Activated naive CD4-positive, alpha-beta T cell treated with anti-CD3 and anti-CD28 coated beads, Interleukin-2, amount 50 U/mL, for 16 hours (primary cell): ENCODE data around the gene RHBDL2.
A peak's percentile ranks its signal among the peaks of the same experiment; 100 is the strongest.
"Not testable (repeated sequence)": the region's sequence is repeated elsewhere in the genome, so short reads cannot be mapped to it uniquely, and the experiment has no call there.

ENCODE experiments used
- DNase-seq: peaks from one replicate; pipeline ENCODE4 v3.0.0-alpha.2; 2020

The RHBDL2 gene

GRCh38 chr1:38873027-38873969, 68.3 kb downstream of the RHBDL2 start, which contains the start of gene MYCBP:
Gene MYCBP, minus strand, starts transcription at chr1:38873348. Its CDS starts 43 bp downstream, at chr1:38873305.
- DNase-seq = peak; percentile 96

GRCh38 chr1:38872401-38873026, 69.1 kb downstream of the RHBDL2 start:
- peak; percentile 30 for DNase-seq

GRCh38 chr1:38870996-38871395, 70.6 kb downstream of the RHBDL2 start:
- no peak for DNase-seq

GRCh38 chr1:38867208-38867607, 74.4 kb downstream of the RHBDL2 start:
- no peak for DNase-seq

GRCh38 chr1:38865112-38865715, 76.4 kb downstream of the RHBDL2 start:
- DNase-seq = no peak

- DNase-seq = no peak
These were observed 81.2 kb downstream of the RHBDL2 start for GRCh38 chr1:38860454-38860795.

GRCh38 chr1:38859561-38860453, 81.8 kb downstream of the RHBDL2 start, which contains the start of gene RRAGC:
Gene RRAGC, minus strand, starts transcription at chr1:38859772. Its CDS starts 126 bp downstream, at chr1:38859646.
- peak; percentile 99 for DNase-seq

GRCh38 chr1:38858833-38859560, 82.6 kb downstream of the RHBDL2 start:
- peak; percentile 41 for DNase-seq

- DNase-seq = no peak
These were observed 88.8 kb downstream of the RHBDL2 start for GRCh38 chr1:38852780-38853179.

GRCh38 chr1:38848071-38848470, 93.6 kb downstream of the RHBDL2 start:
- DNase-seq = no peak

- DNase-seq = no peak
These were observed 95.4 kb downstream of the RHBDL2 start for GRCh38 chr1:38846210-38846609.

GRCh38 chr1:38845088-38845487, 96.5 kb downstream of the RHBDL2 start:
- not testable (repeated sequence) for DNase-seq

- DNase-seq = no peak
These were observed 101.3 kb downstream of the RHBDL2 start for GRCh38 chr1:38840281-38840680.

- DNase-seq = no peak
These were observed 102.3 kb downstream of the RHBDL2 start for GRCh38 chr1:38839363-38839762.

- DNase-seq = not testable (repeated sequence)
These were observed 105.3 kb downstream of the RHBDL2 start for GRCh38 chr1:38836316-38836715.
